IMR-90 (cell line): ENCODE results near the gene TUBA8. TPM values are rescaled to one million over a fixed set of nuclear protein-coding genes. Genes with fewer than 3 reads are reported as not detected.

Source experiments
- ATAC-seq: fragments of 200-7000 bp; cut with Tn5 transposase; 2 replicates; pipeline ENCODE4 v1.9.1; 2020; ENCODE audit warnings: low read depth, mild to moderate bottlenecking, moderate library complexity
- BruUV-seq: library from RNA; stranded (reverse); fragments of 400-500 nt; replicated peaks from 2 replicates; lab custom pipeline; 2021; lab: Mats Ljungman, UMichigan
- CTCF ChIA-PET: fragments of 300-600 bp; formaldehyde crosslinking; extraction: SDS; loops from one replicate; lab custom pipeline; 2021; ENCODE audit warnings: antibody characterized with exemption; lab: Yijun Ruan, JAX
- POLR2A ChIA-PET: fragments of 300-600 bp; sonication (Branson Sonifier 250); formaldehyde crosslinking; loops from one replicate; lab custom pipeline; 2022; ENCODE audit warnings: antibody characterized with exemption; ENCODE audit not compliant: unreplicated experiment; lab: Charles Lee
- DNase-seq: peaks from one replicate; pipeline ENCODE4 v3.0.0; 2013
- H2AFZ ChIP-seq: replicated peaks from 2 replicates; pipeline ENCODE3; 2013; ENCODE audit warnings: low read length, mild to moderate bottlenecking; ENCODE audit not compliant: poor library complexity
- H2AK5ac ChIP-seq: 2 replicates; pipeline ENCODE4 v1.6.1; 2013; ENCODE audit warnings: low read depth, low read length, inconsistent platforms
- H2AK9ac ChIP-seq: replicated peaks from 2 replicates; pipeline ENCODE3; 2013; ENCODE audit warnings: mild to moderate bottlenecking, low read depth, low read length, moderate library complexity; ENCODE audit not compliant: poor library complexity
- H2BK120ac ChIP-seq: 2 replicates; pipeline ENCODE4 v1.6.1; 2013; ENCODE audit warnings: low read depth, low read length, inconsistent platforms
- H2BK15ac ChIP-seq: 3 replicates; pipeline ENCODE4 v1.6.1; 2013; ENCODE audit warnings: low read depth, low read length, inconsistent platforms
- H2BK20ac ChIP-seq: 2 replicates; pipeline ENCODE4 v1.6.1; 2013; ENCODE audit warnings: low read depth, mild to moderate bottlenecking, inconsistent platforms, low read length, moderate library complexity
- H2BK5ac ChIP-seq: 2 replicates; pipeline ENCODE4 v1.6.1; 2013; ENCODE audit warnings: mild to moderate bottlenecking, low read depth, low read length, inconsistent platforms; ENCODE audit not compliant: poor library complexity, severe bottlenecking
- H3K14ac ChIP-seq: replicated peaks from 2 replicates; pipeline ENCODE4 v1.6.1; 2013; ENCODE audit warnings: low read depth, low read length, inconsistent platforms
- H3K18ac ChIP-seq: 2 replicates; pipeline ENCODE4 v1.6.1; 2013; ENCODE audit warnings: low read depth, low read length, control low read depth
- H3K23ac ChIP-seq: 2 replicates; pipeline ENCODE4 v1.6.1; 2013; ENCODE audit warnings: low read depth, low read length, inconsistent platforms
- H3K27ac ChIP-seq: 2 replicates; pipeline ENCODE4 v1.5.1; 2013; ENCODE audit warnings: mild to moderate bottlenecking, control low read depth, low read length; ENCODE audit not compliant: insufficient read depth
- H3K27me3 ChIP-seq: 2 replicates; pipeline ENCODE4 v1.6.1; 2013; ENCODE audit warnings: low read length; ENCODE audit not compliant: control insufficient read depth, insufficient read depth
- H3K36me3 ChIP-seq: 2 replicates; pipeline ENCODE4 v1.6.1; 2013; ENCODE audit warnings: low read length, mixed read lengths; ENCODE audit not compliant: control insufficient read depth, insufficient read depth
- H3K4ac ChIP-seq: 2 replicates; pipeline ENCODE4 v1.6.1; 2013; ENCODE audit warnings: low read depth, low read length, inconsistent platforms
- H3K4me1 ChIP-seq: 2 replicates; pipeline ENCODE4 v1.6.1; 2013; ENCODE audit warnings: low read length, mixed read lengths; ENCODE audit not compliant: control insufficient read depth, insufficient read depth
- H3K4me2 ChIP-seq: 2 replicates; pipeline ENCODE4 v1.6.1; 2013; ENCODE audit warnings: low read depth, mild to moderate bottlenecking, control low read depth, low read length, moderate library complexity
- H3K4me3 ChIP-seq: 2 replicates; pipeline ENCODE4 v1.5.1; 2013; ENCODE audit warnings: low read depth, mild to moderate bottlenecking, control low read depth, low read length, moderate library complexity; ENCODE audit not compliant: insufficient read depth
- H3K56ac ChIP-seq: 2 replicates; pipeline ENCODE4 v1.6.1; 2013; ENCODE audit warnings: low read length, inconsistent platforms; ENCODE audit not compliant: insufficient read depth; ENCODE audit errors: extremely low read depth
- H3K79me1 ChIP-seq, 2 experiments: 2 replicates each; pipeline ENCODE4 v1.6.1; 2013; ENCODE audit warnings: low read length in 2 of 2, inconsistent platforms in 1 of 2, low read depth in 1 of 2
- H3K9ac ChIP-seq: 2 replicates; pipeline ENCODE4 v1.6.1; 2013; ENCODE audit warnings: low read depth, low read length, control low read depth
- H3K9me1 ChIP-seq: 2 replicates; pipeline ENCODE4 v1.6.1; 2013; ENCODE audit warnings: low read length, inconsistent platforms; ENCODE audit not compliant: insufficient read depth
- H3K9me3 ChIP-seq: 2 replicates; pipeline ENCODE4 v1.6.1; 2013; ENCODE audit warnings: low read length; ENCODE audit not compliant: control insufficient read depth, insufficient read depth
- H4K20me1 ChIP-seq: 2 replicates; pipeline ENCODE4 v1.6.1; 2013; ENCODE audit warnings: low read length, inconsistent platforms; ENCODE audit not compliant: insufficient read depth
- H4K5ac ChIP-seq: 2 replicates; pipeline ENCODE4 v1.6.1; 2013; ENCODE audit warnings: mild to moderate bottlenecking, low read depth, low read length, control low read depth
- H4K8ac ChIP-seq, 2 experiments: 2 replicates each; pipeline ENCODE4 v1.6.1; 2013; ENCODE audit warnings: low read depth in 2 of 2, low read length in 2 of 2, control low read depth in 1 of 2, inconsistent platforms in 1 of 2
- H4K91ac ChIP-seq: 2 replicates; pipeline ENCODE4 v1.6.1; 2013; ENCODE audit warnings: low read depth, low read length, inconsistent platforms; ENCODE audit not compliant: insufficient read depth
- CHD1 ChIP-seq: IDR thresholded peaks from 2 replicates; pipeline ENCODE4 v1.6.1; 2012; ENCODE audit warnings: low read depth, low read length, improper control_type of control experiment
- CTCF ChIP-seq: conservative IDR thresholded peaks from 2 replicates; pipeline ENCODE4 v1.5.1; 2012; ENCODE audit warnings: mild to moderate bottlenecking, low read depth, low read length, improper control_type of control experiment
- MAFK ChIP-seq: IDR thresholded peaks from 2 replicates; pipeline ENCODE4 v1.6.1; 2012; ENCODE audit warnings: low read depth, low read length, improper control_type of control experiment
- MAZ ChIP-seq: IDR thresholded peaks from 2 replicates; pipeline ENCODE4 v1.6.1; 2012; ENCODE audit warnings: low read depth, mild to moderate bottlenecking, low read length, improper control_type of control experiment, moderate library complexity, borderline replicate concordance
- POLR2A ChIP-seq: IDR thresholded peaks from 2 replicates; pipeline ENCODE4 v1.6.1; 2012; ENCODE audit warnings: mild to moderate bottlenecking, low read depth, low read length
- RAD21 ChIP-seq: IDR thresholded peaks from 2 replicates; pipeline ENCODE4 v1.6.1; 2012; ENCODE audit warnings: low read length, improper control_type of control experiment
- WGBS, 2 experiments: methylation state at CpG; one replicate each; pipeline versions ENCODE4 v1.1.5 to v1.1.7; 2013; ENCODE audit warnings: missing lambda C conversion rate in 2 of 2; ENCODE audit not compliant: insufficient read length in 1 of 2; ENCODE audit errors: extremely low coverage in 2 of 2; 5-methylcytosine and 5-hydroxymethylcytosine counted together
- dilution Hi-C: fragments of 300-500 bp; cut with HindIII; formaldehyde crosslinking; loops from one replicate; pipeline ENCODE4 v1.14.3; 2018; ENCODE audit warnings: low sequenced_read_pairs; ENCODE audit not compliant: unreplicated experiment
- in situ Hi-C: fragments of 300-500 bp; cut with MboI; formaldehyde crosslinking; loops from 3 replicates; pipeline ENCODE4 v1.14.3; 2019; ENCODE audit warnings: low sequenced_read_pairs, inconsistent platforms, mixed read lengths
- intact Hi-C: fragments of 100-400 bp; cut with micrococcal nuclease; formaldehyde crosslinking; loops from 2 replicates; pipeline ENCODE4 v1.10.0; 2022
- polyA plus RNA-seq, 3 experiments: library from polyadenylated mRNA; depleted of rRNA; stranded (reverse); fragments of >200 nt; gene quantifications; 2 replicates each; pipeline ENCODE4 v1.2.3, GENCODE V29; 2012; ENCODE audit warnings: low replicate concordance in 1 of 3
- total RNA-seq: library from RNA; depleted of rRNA; stranded (reverse); fragments of >200 nt; gene quantifications from 2 replicates; pipeline ENCODE4 v1.2.3, GENCODE V29; 2012

TUBA8 gene
- total and polyA plus RNA-seq, 2 of the 4 experiments (the other 2 are of a cell fraction) = 1.4 to 2.2 TPM

GRCh38 chr22:18119409-18120110 is 9.0 kb downstream of the TUBA8 start:
- CTCF ChIA-PET = no interaction called here
- H3K9ac ChIP-seq = no peak overlapping the region
- H3K27ac ChIP-seq = no peak overlapping the region
- no peak overlapping the region for H4K91ac ChIP-seq
- H2BK5ac ChIP-seq = no peak overlapping the region
- H2AK9ac ChIP-seq = no peak overlapping the region
- no peak overlapping the region for H4K8ac ChIP-seq
- H3K4ac ChIP-seq = no peak overlapping the region
- no peak overlapping the region for H2BK15ac ChIP-seq
- DNase-seq (no peak), ATAC-seq (no peak)
- H3K79me1 ChIP-seq = no peaks in the 10 kb centered on the region
- no TSS peak for BruUV-seq
- H3K27me3 ChIP-seq = no peaks in the 10 kb centered on the region
- no peak overlapping the region for H3K18ac ChIP-seq
- no peak overlapping the region for H4K5ac ChIP-seq
- H2BK120ac ChIP-seq = no peak overlapping the region
- H3K4me1 ChIP-seq = no peaks in the 10 kb centered on the region
- H3K4me2 ChIP-seq = no peak overlapping the region
- no peak overlapping the region for H3K56ac ChIP-seq
- in situ Hi-C loops (no loop called here), intact Hi-C loops (no loop called here), dilution Hi-C loops (no loop called here)
- H4K20me1 ChIP-seq = no peaks in the 10 kb centered on the region
- WGBS, 2 experiments = 100% methylated on average over 1 of the region's 18 CpGs; no CpG with 5 or more reads in 1 of the 2 experiments
- H2BK20ac ChIP-seq = no peak overlapping the region
- H3K9me1 ChIP-seq = peaks cover 4% of the 10 kb centered on the region
- H3K36me3 ChIP-seq = no peaks in the 10 kb centered on the region
- no peak overlapping the region for H3K23ac ChIP-seq
- no peak overlapping the region for H2AK5ac ChIP-seq
- no peak for TF ChIP-seq CHD1
- no peak for TF ChIP-seq POLR2A
- no peak for TF ChIP-seq RAD21
- TF ChIP-seq CTCF = no peak
- no peak for TF ChIP-seq MAZ
- no peak for TF ChIP-seq MAFK
- H3K4me3 ChIP-seq = no peak overlapping the region
- H3K9me3 ChIP-seq = no peaks in the 10 kb centered on the region
- H3K14ac ChIP-seq = no peak overlapping the region
- POLR2A ChIA-PET = no interaction called here
- no peak overlapping the region for H2AFZ ChIP-seq
